BJ (cell line): ENCODE results near the gene ERBB4. TPM values are rescaled to one million over a fixed set of nuclear protein-coding genes. Genes with fewer than 3 reads are reported as not detected.

Experiments
- CTCF ChIA-PET: fragments of 350-600 bp; formaldehyde crosslinking; extraction: SDS; loops from one replicate; lab custom pipeline; 2021; ENCODE audit warnings: antibody characterized with exemption, inconsistent platforms; lab: Yijun Ruan, JAX
- POLR2A ChIA-PET: fragments of 300-600 bp; sonication (Branson Sonifier 250); formaldehyde crosslinking; extraction: SDS; loops from one replicate; lab custom pipeline; 2021; ENCODE audit warnings: antibody characterized with exemption; lab: Charles Lee
- DNase-seq: peaks from one replicate; pipeline ENCODE4 v3.0.0-alpha.2; 2011; ENCODE audit warnings: low read depth
- H3K27me3 ChIP-seq: 2 replicates; pipeline ENCODE4 v1.6.0; 2011; ENCODE audit warnings: low read length; ENCODE audit not compliant: control insufficient read depth, insufficient read depth
- H3K36me3 ChIP-seq: 2 replicates; pipeline ENCODE4 v1.5.1; 2011; ENCODE audit warnings: low read length; ENCODE audit not compliant: control insufficient read depth, insufficient read depth
- H3K4me3 ChIP-seq: 2 replicates; pipeline ENCODE4 v1.5.1; 2011; ENCODE audit warnings: low read depth, mild to moderate bottlenecking, control low read depth, low read length
- CTCF ChIP-seq: IDR thresholded peaks from 2 replicates; pipeline ENCODE4 v1.5.1; 2011; ENCODE audit warnings: low read depth, mild to moderate bottlenecking, control low read depth, inconsistent platforms, low read length, moderate library complexity; ENCODE audit not compliant: insufficient read depth
- polyA plus RNA-seq: library from polyadenylated mRNA; depleted of rRNA; stranded (reverse); fragments of >200 nt; gene quantifications from 2 replicates; pipeline ENCODE4 v1.2.3, GENCODE V29; 2011

ERBB4 gene
- polyA plus RNA-seq, 1 experiment, result not detected

GRCh38 chr2:211347328-211347727 lies 1191.3 kb downstream of the ERBB4 start:
- no peak for TF ChIP-seq CTCF
- ChIA-PET CTCF (no interaction called here), POLR2A (no interaction called here)
- H3K36me3 ChIP-seq, result no peaks in the 10 kb centered on the region
- no peaks in the 10 kb centered on the region for H3K27me3 ChIP-seq
- H3K4me3 ChIP-seq, result no peak overlapping the region
- DNase-seq, result no peak

GRCh38 chr2:211344289-211344688 lies 1194.3 kb downstream of the ERBB4 start:
- ChIA-PET CTCF (no interaction called here), POLR2A (no interaction called here)
- H3K4me3 ChIP-seq, result no peak overlapping the region

GRCh38 chr2:211333377-211333776 lies 1205.2 kb downstream of the ERBB4 start:
- Histone ChIP-seq H3K4me3 (no peak overlapping the region), H3K27me3 (no peaks in the 10 kb centered on the region), H3K36me3 (no peaks in the 10 kb centered on the region)
- ChIA-PET CTCF (no interaction called here), POLR2A (no interaction called here)
- TF ChIP-seq CTCF, result no peak
- no peak for DNase-seq

More at GRCh38 chr2:211344289-211344688, 1194.3 kb downstream of the ERBB4 start:
- no peak for TF ChIP-seq CTCF
- Histone ChIP-seq H3K36me3 (no peaks in the 10 kb centered on the region), H3K27me3 (no peaks in the 10 kb centered on the region)
- DNase-seq, result no peak

GRCh38 chr2:211331736-211332135 lies 1206.9 kb downstream of the ERBB4 start:
- no peak overlapping the region for H3K4me3 ChIP-seq
- H3K27me3 ChIP-seq, result no peaks in the 10 kb centered on the region
- CTCF ChIA-PET, result no interaction called here
- H3K36me3 ChIP-seq, result no peaks in the 10 kb centered on the region
- POLR2A ChIA-PET, result no interaction called here
- TF ChIP-seq CTCF, result no peak
- no peak for DNase-seq

GRCh38 chr2:211329882-211330281 lies 1208.7 kb downstream of the ERBB4 start:
- Histone ChIP-seq H3K4me3 (no peak overlapping the region), H3K36me3 (no peaks in the 10 kb centered on the region), H3K27me3 (no peaks in the 10 kb centered on the region)
- TF ChIP-seq CTCF, result no peak
- CTCF ChIA-PET, result interaction anchor here (0.6 kb wide), 1 partner anchor 242 kb away, joined by 3 read pairs; no protein-coding TSS in a partner anchor
- DNase-seq, result no peak
- POLR2A ChIA-PET, result no interaction called here
